HG03064 (cell line): ENCODE results near the gene TSEN2.
"Not testable (repeated sequence)": the region's sequence is repeated elsewhere in the genome, so short reads cannot be mapped to it uniquely, and the experiment has no call there.

ENCODE experiments used
- ATAC-seq: cut with Tn5 transposase; IDR thresholded peaks from one replicate; pipeline ENCODE4 v1.9.1; 2021; ENCODE audit warnings: low read depth; ENCODE audit not compliant: unreplicated experiment

Gene TSEN2

GRCh38 chr3:12470680-12471079 lies 13.6 kb upstream of the TSEN2 start:
- no peak for ATAC-seq

GRCh38 chr3:12471241-12471640 lies 13.0 kb upstream of the TSEN2 start:
- no peak for ATAC-seq

DNA sequence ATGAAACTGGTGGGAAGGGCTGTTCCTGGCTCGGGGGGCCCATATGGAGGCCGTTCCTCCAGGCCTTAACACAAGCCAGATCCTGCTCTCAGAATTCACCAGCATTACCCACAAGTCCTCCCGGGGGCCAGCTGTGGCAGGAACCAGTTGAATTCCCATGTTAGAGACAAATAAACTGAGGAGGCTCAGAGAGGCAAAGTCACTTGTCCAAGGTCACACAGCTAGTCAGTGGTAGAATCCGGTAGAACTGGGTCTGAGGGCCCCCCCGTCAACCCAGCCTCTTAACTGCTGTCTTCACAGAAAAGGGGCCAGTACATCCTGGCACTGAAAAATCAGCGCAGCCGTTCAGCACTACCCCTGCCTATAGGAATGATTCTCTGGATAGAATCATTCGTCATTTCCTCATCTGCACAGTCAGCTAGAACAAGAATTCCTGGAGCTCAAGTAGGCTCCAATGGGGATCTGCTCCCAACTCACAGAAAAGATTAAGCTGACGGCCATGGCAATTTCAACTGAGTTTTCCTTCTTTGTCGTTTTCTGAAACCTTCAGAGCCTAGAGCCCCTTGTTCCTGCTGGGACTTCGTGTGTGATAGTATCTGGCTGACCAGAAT lies 12.2 kb upstream of the TSEN2 start:
- ATAC-seq: no peak

- ATAC-seq: no peak
Observed at GRCh38 chr3:12472796-12473195, 11.5 kb upstream of the TSEN2 start.

DNA sequence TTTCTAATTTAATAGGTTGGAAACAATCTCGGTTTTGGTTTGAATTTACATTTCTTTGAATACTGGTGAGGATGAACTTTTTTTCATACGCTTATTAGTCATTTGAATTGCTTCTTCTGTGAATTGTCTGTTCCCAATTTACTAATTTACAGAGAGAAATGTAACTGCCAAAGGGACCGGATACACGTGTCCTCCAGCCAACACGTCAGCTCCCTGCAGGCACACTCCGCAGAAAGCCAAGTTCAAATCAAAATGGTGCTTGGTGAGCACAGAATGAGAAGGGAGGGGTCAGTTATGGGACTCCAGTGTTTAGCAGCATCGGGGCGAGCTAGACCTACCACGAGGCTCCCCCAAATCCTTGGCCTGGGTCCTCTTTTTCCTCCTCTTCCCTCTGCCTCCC lies 10.8 kb upstream of the TSEN2 start:
- ATAC-seq: no peak

DNA sequence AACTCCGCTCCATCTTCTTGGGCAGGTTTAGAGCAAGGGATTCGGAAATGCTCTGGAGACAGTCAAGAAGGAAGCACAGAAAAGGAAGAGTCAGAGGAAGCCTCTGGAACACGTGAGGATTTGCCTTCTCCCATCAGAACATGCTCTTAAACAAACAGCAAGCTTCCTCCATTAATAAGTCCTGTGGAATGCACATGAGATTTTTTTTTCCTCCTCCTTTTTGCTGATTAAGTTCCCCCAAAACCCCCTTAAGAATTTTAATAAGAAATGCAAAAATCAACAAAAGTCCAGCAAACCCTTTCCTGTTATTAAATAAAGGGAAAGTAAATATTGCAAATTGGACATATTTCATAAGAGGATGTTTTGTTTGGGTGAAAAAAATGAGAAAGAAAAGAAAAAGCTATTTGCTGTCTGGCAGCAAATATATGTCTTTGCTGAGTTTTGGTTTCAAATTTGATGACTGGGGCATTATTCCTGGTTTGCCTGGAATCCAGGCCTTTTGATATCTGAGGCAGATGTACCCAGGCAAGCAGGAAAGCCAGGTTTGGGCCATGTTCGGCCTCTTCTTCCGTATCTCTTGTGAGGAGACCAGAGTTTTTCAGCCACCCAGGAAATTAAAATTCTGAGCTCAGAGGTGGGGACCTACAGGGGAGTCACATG lies 7.9 kb upstream of the TSEN2 start:
- no peak for ATAC-seq

DNA sequence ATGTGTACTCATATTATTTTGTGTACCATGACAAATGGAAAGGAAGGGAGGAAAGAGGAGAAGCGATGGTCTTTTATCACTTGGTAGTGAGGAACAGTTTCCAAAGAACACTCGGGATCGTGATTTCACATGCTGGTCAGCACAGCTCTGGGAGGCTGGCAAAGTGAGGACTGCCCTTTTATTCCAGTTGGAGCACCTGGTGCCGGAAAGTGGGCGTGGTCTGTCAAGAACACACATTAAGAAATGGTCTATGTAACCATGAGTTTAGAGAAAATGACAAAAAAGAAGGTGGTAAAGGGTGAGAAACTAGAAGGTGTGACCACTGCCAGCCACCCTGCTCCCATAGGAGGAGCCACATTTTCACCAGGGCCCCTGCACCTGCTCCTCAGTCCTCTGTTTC lies 7.0 kb upstream of the TSEN2 start:
- no peak for ATAC-seq

DNA sequence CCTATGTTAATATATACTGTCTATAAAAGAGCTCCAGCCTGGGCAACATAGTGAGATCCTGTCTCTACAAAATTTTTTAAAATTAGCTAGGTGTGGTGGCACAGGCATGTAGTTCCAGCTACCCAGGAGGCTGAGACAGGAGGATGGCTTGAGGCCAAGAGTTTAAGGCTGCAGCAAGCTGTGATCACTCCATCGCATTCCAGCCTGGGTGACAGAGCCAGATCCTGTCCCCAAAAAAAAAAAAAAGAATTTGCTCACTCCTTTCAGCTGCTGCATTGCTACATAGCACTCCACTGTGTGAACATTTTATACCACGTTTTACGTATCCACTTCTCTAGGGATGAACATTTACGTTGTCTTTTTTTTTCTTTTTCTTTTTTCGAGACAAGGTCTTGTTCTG lies 6.0 kb upstream of the TSEN2 start:
- ATAC-seq: no peak

DNA sequence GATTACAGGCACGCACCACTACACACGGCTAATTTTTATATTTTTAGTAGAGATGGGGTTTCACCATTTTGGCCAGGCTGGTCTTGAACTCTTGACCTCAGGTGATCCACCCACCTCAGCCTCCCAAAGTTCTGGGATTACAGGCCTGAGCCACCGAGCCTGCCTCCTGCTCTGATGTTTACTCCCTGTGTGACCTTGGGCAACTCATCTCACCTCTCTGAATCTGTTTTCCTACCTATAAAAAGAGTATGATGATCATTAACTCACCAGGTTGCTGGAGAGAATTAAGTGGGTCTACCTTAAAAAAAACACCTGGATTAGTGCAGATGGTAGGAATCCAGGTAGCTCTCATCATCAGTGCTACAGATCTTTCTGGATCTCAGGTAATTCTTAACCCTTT lies 5.1 kb upstream of the TSEN2 start:
- not testable (repeated sequence) for ATAC-seq

- ATAC-seq: no peak
Observed at GRCh38 chr3:12479919-12480427, 4.3 kb upstream of the TSEN2 start.

DNA sequence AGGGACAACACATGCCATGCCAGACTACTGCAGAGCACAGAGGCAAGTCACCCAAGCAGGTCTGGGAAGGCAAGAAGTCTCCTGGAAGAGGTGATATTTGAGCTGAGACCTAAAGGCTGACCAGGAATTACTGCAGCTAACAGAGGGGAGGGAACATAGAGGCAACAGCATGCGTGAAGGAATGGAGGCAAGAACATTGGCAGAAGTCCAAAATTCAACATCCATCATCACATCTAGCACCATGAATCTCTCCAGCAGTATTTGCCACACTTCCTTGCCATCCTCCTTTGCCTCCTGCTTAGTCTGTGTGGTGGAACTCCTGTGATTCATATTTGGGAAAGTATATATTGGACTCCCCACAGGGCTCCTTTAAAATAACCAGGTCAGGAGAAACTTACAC lies 870 bp upstream of the TSEN2 start:
- no peak for ATAC-seq

DNA sequence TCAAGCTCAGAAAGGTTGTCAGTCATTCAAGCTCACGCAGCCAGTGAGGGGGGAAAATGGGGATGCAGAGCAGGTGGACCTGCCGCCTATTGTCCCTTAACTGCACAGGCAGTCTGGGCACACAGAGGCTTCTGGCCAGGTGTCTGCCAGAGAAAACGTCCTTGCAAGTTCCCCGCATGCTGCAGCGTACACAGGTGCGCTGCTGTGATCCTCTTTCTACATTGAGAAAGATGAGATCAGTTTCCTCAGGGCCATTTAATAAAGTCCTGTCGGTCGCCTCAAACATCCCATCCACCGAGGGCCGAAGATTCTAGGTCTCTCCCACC lies 445 bp upstream of the TSEN2 start:
- peak; percentile 7 for ATAC-seq

- no peak for ATAC-seq
Observed at GRCh38 chr3:12484983-12485327, 675 bp downstream of the TSEN2 start.

DNA sequence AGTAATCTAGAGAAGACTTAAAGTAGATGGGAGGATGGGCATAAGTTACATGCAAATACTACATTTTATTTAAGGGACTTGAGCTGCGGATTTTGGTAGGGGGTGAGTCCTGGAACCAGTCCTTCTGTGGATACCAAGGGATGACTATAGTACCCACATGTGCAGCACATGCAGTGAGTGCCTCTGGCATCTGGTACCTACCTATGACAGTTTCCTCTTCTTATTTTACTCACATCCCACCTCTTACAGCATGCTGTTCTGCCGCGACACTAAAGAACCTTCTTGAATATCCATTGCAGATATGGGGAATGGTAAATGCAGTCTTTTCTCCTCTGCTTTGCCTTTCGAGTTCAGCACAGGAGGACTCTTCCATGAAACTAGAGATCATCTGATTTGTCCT lies 1.7 kb downstream of the TSEN2 start:
- ATAC-seq: no peak

GRCh38 chr3:12486916-12487315 lies 2.6 kb downstream of the TSEN2 start:
- ATAC-seq: no peak

DNA sequence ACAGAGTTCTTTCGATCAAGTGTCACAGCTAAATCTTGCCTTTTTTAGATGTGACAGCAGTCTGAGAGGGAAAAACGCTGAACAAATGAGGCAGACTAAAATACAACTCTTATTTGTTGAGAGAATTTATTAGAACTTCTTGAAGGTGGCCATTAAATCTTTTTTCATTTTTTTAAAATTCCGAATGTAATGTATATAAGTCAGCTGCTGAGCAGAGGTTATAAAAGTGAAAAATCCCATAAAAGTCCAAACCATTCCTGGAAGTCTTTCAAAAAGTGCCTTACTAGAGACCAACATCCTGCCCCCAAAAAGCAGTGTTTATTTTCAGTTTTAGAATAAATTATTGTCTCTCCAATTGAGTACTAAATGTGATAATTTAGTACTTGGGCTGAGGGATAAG lies 3.1 kb downstream of the TSEN2 start:
- ATAC-seq: no peak

DNA sequence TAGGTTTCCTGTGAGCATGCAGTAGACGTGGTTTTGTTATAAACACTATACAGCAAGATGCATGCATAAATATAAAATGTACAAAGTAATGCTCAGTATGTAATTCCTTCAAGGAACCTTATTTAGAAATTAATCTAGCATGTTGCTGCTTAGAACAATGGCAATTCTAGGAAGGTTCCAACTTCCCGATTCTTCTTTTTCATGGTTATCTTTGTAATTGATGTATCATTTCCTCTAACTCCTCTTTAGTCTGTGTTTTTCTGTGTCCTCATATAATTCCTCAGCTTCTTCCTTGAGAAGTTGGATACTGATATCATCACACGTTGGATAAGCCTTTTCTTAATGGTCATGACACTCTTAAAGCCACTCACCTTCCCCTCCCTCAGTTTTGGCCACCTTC lies 3.5 kb downstream of the TSEN2 start:
- no peak for ATAC-seq

DNA sequence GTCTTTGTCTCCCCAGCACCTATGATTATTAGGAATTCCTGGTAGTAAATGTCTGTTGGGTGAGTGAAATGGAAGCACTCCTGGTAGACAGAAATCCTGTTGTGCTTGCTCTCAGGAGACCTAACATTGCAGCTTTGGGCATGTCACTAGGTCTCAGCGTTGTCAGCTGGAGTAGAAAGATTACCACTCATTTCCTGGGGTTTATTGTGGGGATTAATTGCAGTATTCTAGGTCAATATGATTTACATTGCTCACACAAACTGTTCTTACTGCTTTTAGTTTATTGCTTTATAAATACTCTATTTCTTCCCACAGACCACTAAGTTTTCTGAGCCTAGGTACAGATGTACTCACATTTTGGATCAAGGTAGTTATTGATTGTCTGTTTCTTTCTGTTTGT lies 5.1 kb downstream of the TSEN2 start:
- no peak for ATAC-seq

GRCh38 chr3:12489832-12490231 lies 5.6 kb downstream of the TSEN2 start:
- no peak for ATAC-seq

DNA sequence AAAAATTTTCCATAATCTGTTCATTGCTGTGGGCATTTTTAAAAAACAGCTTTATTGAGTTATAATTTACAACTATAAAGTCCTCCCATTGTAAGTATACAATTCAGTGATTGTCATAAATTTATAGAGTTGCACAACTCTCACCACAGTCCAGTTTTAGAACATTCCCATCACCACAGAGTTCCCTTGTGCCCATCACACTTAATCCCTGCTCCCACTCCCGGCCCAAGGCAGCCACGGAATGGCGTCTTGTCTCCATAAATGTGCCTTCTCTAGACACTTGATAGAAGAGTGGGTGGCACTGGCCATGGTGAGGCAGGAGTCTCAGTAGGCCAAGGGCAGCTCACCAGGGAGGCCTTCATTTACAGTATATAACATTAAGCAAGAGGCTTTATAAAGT lies 6.3 kb downstream of the TSEN2 start:
- ATAC-seq: no peak

DNA sequence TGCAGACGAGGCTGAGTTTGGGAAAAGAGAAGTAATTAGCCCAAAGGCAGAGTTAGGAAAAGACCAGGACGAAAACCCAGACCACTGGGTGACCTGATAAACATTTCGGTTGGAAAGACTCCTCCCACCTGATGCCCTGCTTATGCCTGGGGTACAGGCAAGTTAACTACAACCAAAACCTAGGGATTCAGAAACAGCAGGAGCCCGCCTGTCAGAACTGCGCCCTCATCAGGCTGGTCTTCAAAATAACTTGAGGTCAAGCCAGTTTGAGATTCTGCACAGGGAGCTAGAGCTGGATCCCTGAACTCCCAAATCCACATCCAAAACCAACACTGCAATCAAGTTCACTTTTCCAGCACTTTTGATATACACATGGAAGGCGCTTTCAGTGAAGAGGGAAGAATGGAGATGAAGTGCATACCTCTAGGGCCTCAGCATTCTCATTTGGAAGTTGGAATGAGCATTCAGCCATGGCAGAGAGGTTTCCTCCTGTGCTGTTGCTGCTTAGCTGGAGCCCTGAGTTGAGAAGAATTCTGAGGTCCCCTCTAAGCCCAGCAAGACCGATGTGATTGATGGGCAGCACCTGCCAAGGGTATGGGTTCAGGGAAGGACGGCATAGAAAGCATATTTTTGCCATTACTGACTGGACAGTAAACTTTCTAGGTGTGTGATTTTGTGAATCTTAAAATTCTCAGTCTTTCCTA lies 11.6 kb downstream of the TSEN2 start:
- ATAC-seq: no peak

GRCh38 chr3:12496453-12496761 lies 12.1 kb downstream of the TSEN2 start:
- no peak for ATAC-seq
